Measurements from ENCODE around the gene AP3D1. TPM values are rescaled to one million over a fixed set of nuclear protein-coding genes. Genes with fewer than 3 reads are reported as not detected.
A peak's percentile ranks its signal among the peaks of the same experiment; 100 is the strongest.

AP3D1 gene
- total RNA-seq, 1 donor from 2014 or later = 64.3 TPM

GRCh38 chr19:2084993-2085720 is 66.2 kb downstream of the AP3D1 start:
- DNase-seq = peak; percentile 38

GRCh38 chr19:2083174-2083854 is 68.1 kb downstream of the AP3D1 start:
- DNase-seq = no peak

GRCh38 chr19:2081873-2082810 is 69.2 kb downstream of the AP3D1 start:
- no peak for DNase-seq

- no peak for DNase-seq
These were observed 70.9 kb downstream of the AP3D1 start for GRCh38 chr19:2080336-2080988.

- DNase-seq = no peak
These were observed 71.5 kb downstream of the AP3D1 start for GRCh38 chr19:2079865-2080301.

- no peak for DNase-seq
These were observed 72.1 kb downstream of the AP3D1 start for GRCh38 chr19:2079076-2079864.

- DNase-seq = no peak
These were observed 73.3 kb downstream of the AP3D1 start for GRCh38 chr19:2077833-2078619.

GRCh38 chr19:2077398-2077797 is 74.0 kb downstream of the AP3D1 start:
- no peak for DNase-seq

- no peak for DNase-seq
These were observed 74.8 kb downstream of the AP3D1 start for GRCh38 chr19:2076526-2076944.

- DNase-seq = no peak
These were observed 78.4 kb downstream of the AP3D1 start for GRCh38 chr19:2072757-2073551.

GRCh38 chr19:2070986-2071673 is 80.2 kb downstream of the AP3D1 start:
- no peak for DNase-seq

GRCh38 chr19:2070436-2070827 is 80.9 kb downstream of the AP3D1 start:
- no peak for DNase-seq

- DNase-seq = peak; percentile 54
These were observed 86.4 kb downstream of the AP3D1 start for GRCh38 chr19:2064788-2065524.

- no peak for DNase-seq
These were observed 87.0 kb downstream of the AP3D1 start for GRCh38 chr19:2064395-2064787.

GRCh38 chr19:2063824-2064223 is 87.5 kb downstream of the AP3D1 start:
- no peak for DNase-seq

- no peak for DNase-seq
These were observed 88.6 kb downstream of the AP3D1 start for GRCh38 chr19:2062770-2063169.

GRCh38 chr19:2062389-2062729 is 89.0 kb downstream of the AP3D1 start:
- no peak for DNase-seq
